Neural crest cell (in vitro differentiated cells): Measurements from ENCODE around the gene DPH3. TPM values are rescaled to one million over a fixed set of nuclear protein-coding genes. Genes with fewer than 3 reads are reported as not detected.
A peak's percentile ranks its signal among the peaks of the same experiment; 100 is the strongest.
"Not testable (repeated sequence)": the region's sequence is repeated elsewhere in the genome, so short reads cannot be mapped to it uniquely, and the experiment has no call there.

Experiments
- DNase-seq: peaks from one replicate; pipeline ENCODE4 v3.0.0; 2021; ENCODE audit warnings: low read depth, mixed read lengths, low spot score
- H3K27ac Mint-ChIP-seq: one replicate; pipeline ENCODE4 v1.8.0; 2021; ENCODE audit warnings: mild to moderate bottlenecking, mixed read lengths; ENCODE audit not compliant: unreplicated experiment
- H3K27me3 Mint-ChIP-seq: 2 replicates; pipeline ENCODE4 v1.8.0; 2021; ENCODE audit warnings: low read depth, mild to moderate bottlenecking, mixed read lengths
- H3K36me3 Mint-ChIP-seq: 2 replicates; pipeline ENCODE4 v1.8.0; 2021; ENCODE audit warnings: low read depth, mild to moderate bottlenecking, mixed read lengths
- H3K4me1 Mint-ChIP-seq: 2 replicates; pipeline ENCODE4 v1.8.0; 2021; ENCODE audit warnings: mixed read lengths
- H3K4me3 Mint-ChIP-seq: one replicate; pipeline ENCODE4 v1.8.0; 2021; ENCODE audit warnings: mild to moderate bottlenecking, mixed read lengths
- H3K9me3 Mint-ChIP-seq: 2 replicates; pipeline ENCODE4 v1.8.0; 2021; ENCODE audit warnings: mixed read lengths
- CTCF ChIP-seq: fragments of 200-600 bp; sonication (generic); conservative IDR thresholded peaks from 2 replicates; pipeline ENCODE4 v1.5.0; 2021; ENCODE audit warnings: antibody characterized with exemption, mild to moderate bottlenecking
- long read RNA-seq: library from polyadenylated mRNA; unstranded; transcript quantifications from one replicate; pipeline ENCODE4 v2.0.0, GENCODE V29; 2020
- total RNA-seq: library from RNA; stranded (reverse); gene quantifications from 2 replicates; pipeline ENCODE4 v1.2.1, GENCODE V29; 2021

DPH3 gene
- total RNA-seq = 31.9 and 32.1 TPM in 2 replicates
- long read RNA-seq, transcript DPH3-202 (2 exons, 3,052 nt) = minor isoform, 24 of 104 reads
- long read RNA-seq, transcript DPH3-204 (3 exons, 3,131 nt) = major isoform, 76 of 104 reads
- long read RNA-seq, partial matches to known transcripts = 0 of 104 reads
- long read RNA-seq, other reads (novel, unspliced or antisense) = 4 of 104 reads

DNA sequence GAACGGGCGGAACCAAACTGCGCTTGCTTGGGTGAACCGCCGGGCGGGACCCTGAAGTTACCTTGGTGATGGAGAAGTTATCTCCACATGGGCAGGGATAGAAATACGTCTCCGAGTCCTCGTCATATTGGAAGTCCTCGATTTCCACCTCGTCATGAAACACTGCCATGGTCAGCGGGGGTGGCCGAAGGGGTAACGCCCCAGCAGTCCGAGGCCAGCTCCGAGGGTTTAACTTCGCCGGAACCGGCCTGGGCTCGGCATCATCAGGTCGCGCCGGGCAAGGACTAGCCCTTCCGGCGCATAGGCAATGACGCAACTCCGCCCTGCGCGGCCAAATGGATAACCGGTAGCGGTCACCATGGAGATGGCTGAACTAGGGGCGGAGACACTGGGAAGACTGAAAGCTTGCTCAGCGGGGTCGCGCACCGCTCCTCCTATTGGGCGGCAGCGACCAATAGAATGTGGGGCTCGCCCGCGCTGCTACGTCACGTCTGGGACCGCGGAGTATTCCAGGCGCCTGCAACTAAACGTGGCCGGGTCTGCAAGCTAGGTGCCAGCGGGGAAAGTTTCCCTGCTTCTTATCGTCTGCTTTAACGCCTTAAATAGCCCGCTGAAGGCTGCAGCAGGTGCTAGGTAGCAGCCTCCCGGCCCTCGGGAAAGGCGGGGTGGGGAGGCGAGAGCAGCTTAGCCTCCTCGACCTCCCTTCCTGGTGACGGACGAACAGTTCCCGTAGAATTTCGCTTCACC lies at the start of gene DPH3, which contains the start of gene OXNAD1:
TSS of gene DPH3 (minus strand) at position 236 of the 747 bp plus-strand sequence. CDS start at position 169, 67 bp downstream.
TSS of gene OXNAD1 (plus strand) at position 505 of the 747 bp plus-strand sequence. CDS start 5,741 bp downstream, outside the sequence.
- no peaks in the 10 kb centered on the region for H3K27me3 Mint-ChIP-seq
- H3K4me3 Mint-ChIP-seq = peak within 1 kb of the TSS; percentile 99
- H3K27ac Mint-ChIP-seq = peak within 1 kb of the TSS; percentile 100
- no peaks in the 10 kb centered on the region for H3K36me3 Mint-ChIP-seq
- peaks cover 24% of the 10 kb centered on the region for H3K4me1 Mint-ChIP-seq
- DNase-seq = peak; percentile 96
- TF ChIP-seq CTCF = no peak
- no peaks in the 10 kb centered on the region for H3K9me3 Mint-ChIP-seq

GRCh38 chr3:16313886-16314645 lies 49.3 kb upstream of the DPH3 start:
- H3K4me3 Mint-ChIP-seq = no peak overlapping the region
- H3K27me3 Mint-ChIP-seq = no peaks in the 10 kb centered on the region
- no peaks in the 10 kb centered on the region for H3K4me1 Mint-ChIP-seq
- H3K27ac Mint-ChIP-seq = no peak overlapping the region
- no peaks in the 10 kb centered on the region for H3K36me3 Mint-ChIP-seq
- no peaks in the 10 kb centered on the region for H3K9me3 Mint-ChIP-seq
- TF ChIP-seq CTCF = no peak
- no peak for DNase-seq

DNA sequence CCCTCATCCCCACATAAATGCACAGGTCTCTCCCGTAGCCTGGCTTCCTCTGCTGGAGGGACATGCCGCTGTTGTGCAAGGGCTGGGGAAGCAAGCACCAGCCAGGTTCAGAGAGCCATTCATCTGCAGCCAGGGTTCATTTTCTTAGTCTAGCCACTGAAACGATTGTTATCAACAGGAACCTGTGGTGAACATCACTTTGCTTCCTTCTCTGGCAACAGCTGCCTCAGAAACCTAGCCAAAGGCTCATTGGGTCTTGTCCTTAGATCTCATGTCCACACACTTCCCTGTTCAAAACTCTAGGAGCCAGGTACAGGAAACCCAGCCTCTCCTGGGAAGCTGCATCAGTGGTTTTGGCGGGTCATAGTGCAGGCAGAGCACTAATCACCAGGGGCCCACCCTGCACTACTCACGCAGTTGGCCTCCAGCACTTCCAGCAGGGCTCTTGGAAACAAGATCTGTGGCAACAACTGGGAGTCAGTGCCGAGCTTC lies 47.3 kb upstream of the DPH3 start:
- Mint-ChIP-seq H3K27ac (no peak overlapping the region), H3K9me3 (no peaks in the 10 kb centered on the region), H3K4me3 (no peak overlapping the region), H3K27me3 (no peaks in the 10 kb centered on the region), H3K4me1 (no peaks in the 10 kb centered on the region), H3K36me3 (peaks cover 4% of the 10 kb centered on the region)
- TF ChIP-seq CTCF = no peak
- no peak for DNase-seq

DNA sequence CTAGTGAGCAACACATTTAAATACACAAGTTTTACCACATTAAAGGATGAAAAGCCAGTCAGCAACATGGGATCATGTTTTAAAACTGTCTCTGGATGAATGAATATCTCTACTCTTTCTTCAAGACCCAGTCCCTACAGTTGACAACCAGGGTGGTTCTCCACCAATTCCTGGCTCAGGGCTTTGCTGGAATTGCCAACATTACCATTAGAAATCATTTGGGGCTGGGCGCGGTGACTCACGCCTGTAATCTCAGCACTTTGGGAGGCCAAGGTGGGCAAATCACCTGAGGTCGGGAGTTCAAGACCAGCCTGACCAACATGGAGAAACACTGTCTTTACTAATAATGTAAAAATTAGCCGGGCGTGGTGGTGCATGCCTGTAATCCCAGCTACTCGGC lies 45.7 kb upstream of the DPH3 start:
- not testable (repeated sequence) for H3K27me3 Mint-ChIP-seq, H3K4me1 Mint-ChIP-seq, DNase-seq, H3K4me3 Mint-ChIP-seq, H3K9me3 Mint-ChIP-seq, H3K36me3 Mint-ChIP-seq, H3K27ac Mint-ChIP-seq

DNA sequence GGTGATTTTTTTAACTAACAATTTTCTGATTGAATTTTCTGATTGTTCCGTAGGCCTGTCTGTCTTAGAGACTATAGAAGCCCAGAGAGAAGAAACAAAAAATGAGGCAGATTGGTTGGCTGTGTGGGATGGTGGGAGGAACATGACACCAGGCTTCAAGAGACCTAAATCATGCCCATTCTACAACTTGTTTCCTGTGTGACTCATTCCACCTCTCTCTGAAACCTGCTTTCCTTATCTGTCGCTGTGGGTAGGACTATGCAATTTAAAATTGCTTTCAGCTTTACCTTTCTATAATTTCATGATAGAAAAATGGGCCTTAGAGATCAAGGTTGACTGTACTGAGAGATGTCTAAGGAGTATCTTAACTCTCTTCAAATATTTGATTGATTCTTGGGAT lies 44.8 kb upstream of the DPH3 start:
- Mint-ChIP-seq H3K4me3 (no peak overlapping the region), H3K27ac (no peak overlapping the region), H3K9me3 (no peaks in the 10 kb centered on the region), H3K36me3 (peaks cover 12% of the 10 kb centered on the region), H3K4me1 (no peaks in the 10 kb centered on the region), H3K27me3 (no peaks in the 10 kb centered on the region)
- TF ChIP-seq CTCF = no peak
- DNase-seq = no peak
